Left lobe of liver (tissue), 2 donors: Measurements from ENCODE around the gene LHFPL6. TPM values are rescaled to one million over a fixed set of nuclear protein-coding genes. Genes with fewer than 3 reads are reported as not detected.

Experiments
- ATAC-seq: fragments of 200-7000 bp; cut with Tn5 transposase; one replicate; pipeline ENCODE4 v1.9.1; 2020; ENCODE audit warnings: mild to moderate bottlenecking, moderate library complexity
- DNase-seq: peaks from one replicate; pipeline ENCODE4 v3.0.0-alpha.2; 2020; ENCODE audit warnings: low spot score
- total RNA-seq: library from RNA; stranded (reverse); gene quantifications from one replicate; pipeline ENCODE4 v1.2.1, GENCODE V29; 2021
- donor health status: DM: no; HTN: no; CAD: no; lungs with moderate emphysema.
- donor health status: DM: no; HTN: yes; CAD: no.

LHFPL6 gene
- total RNA-seq, 1 donor from 2014 or later: 2.8 TPM

DNA sequence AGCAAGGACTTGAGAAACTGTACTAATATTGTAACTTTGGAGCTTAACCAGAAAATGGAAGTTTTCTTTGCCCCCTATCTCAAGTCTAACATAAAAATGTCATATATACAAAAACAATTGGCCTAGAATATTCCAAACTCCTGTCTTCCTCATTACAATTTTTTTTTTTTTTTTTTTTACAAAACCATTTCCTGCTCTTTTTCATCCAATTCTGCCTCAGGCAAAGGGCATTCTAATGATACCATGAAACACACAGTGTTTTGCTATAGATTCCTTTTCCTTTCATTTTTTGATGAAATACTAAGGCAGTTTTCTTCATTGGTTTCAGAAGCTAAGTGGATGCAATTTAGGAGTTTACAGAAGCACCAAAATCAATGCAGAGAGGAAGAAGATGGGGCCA lies 119.7 kb downstream of the LHFPL6 start:
- ATAC-seq (no peak), DNase-seq (no peak)

DNA sequence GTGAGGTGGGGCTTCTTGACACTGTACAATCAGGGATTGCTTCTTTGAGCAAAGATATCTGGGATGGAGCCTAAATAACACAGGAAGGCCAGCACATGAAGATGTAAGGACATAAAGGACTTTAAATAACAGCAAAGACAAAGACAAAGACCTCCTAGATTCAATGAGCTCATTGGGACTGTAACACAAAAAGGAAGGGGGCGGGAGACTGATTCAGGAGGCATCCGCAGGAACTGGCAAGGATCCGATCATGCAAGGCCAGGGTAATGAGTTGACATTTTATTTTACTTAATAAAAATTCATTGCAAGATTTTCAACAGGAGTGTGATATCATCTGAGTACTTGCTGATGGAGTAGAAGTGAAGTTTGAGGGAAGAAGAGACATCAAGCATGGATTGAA lies 121.5 kb downstream of the LHFPL6 start:
- DNase-seq (no peak), ATAC-seq (no peak)

DNA sequence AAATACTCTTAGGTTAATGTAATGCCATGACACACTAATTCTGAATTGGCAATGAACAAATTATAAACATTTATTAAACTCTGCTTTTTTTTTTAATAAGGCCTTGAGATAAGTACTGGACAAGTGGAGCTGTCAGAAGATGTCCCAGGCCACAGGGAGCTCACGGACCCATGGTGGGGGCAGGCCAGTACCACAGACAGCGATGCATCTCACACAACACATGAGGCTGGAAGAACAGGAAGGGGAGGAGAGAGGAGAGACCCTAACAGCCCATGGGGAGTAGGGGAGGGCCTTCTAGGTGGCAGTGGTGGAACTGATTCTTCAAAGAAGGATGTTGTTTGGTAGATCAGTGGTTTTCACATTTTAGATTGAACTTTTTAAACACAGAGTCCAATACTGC lies 128.4 kb downstream of the LHFPL6 start:
- no peak for ATAC-seq
- no peak for DNase-seq

DNA sequence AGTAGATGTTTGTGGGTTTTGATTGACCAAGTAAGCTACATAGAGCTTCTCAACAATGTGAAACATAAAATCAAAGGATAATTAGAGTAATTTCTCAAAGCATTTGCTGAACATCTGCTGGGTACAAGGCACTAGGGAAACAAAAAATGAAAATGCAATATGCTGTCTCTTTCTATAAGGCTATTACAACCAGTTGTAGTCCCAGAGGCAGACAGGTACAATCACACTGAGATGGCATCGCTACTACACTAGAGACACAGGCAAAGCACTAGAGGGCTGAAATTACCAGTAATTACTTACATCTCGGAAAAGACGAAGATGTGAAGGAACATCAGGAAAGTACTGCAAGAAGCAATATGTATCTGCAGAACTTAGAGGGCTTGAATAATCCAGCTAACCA lies 133.3 kb downstream of the LHFPL6 start:
- DNase-seq: no peak
- no peak for ATAC-seq

DNA sequence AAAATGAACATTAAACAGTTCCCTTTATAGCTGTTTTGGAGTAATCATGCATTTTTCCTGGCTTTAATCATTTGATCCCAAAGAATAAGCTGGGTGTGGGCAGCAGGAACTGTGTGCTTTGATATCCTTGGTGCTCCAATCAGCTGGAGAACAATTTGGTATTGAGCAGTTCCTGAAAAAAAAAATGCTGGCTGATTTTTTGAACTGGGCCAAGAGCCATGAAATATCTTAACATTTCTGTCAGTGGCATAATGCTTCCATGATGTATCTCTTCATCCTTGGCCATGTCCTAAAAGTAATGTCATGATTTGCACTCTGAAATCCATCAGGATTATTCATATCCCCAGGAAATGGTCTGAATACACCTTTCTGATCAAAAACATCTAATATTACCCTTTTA lies 134.7 kb downstream of the LHFPL6 start:
- no peak for DNase-seq
- no peak for ATAC-seq

DNA sequence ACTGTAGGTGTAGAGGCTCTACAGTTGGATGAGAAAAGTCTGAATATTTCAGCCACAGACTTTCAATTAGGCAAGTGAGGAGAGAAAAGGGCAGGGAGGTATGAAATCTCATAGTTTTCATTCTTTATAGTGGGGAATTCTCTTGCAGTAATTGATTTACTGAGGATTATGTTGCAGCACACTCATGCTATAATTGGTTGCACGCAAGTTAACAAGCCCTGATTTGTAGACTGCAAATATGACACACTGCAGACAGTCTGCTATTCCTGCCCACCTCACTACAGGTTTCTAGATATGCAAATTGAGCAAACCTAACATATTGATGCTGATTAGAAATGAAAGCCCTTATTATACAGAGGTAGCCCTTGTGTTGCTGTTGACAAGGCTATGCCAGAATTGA lies 139.4 kb downstream of the LHFPL6 start:
- ATAC-seq (no peak), DNase-seq (no peak)

DNA sequence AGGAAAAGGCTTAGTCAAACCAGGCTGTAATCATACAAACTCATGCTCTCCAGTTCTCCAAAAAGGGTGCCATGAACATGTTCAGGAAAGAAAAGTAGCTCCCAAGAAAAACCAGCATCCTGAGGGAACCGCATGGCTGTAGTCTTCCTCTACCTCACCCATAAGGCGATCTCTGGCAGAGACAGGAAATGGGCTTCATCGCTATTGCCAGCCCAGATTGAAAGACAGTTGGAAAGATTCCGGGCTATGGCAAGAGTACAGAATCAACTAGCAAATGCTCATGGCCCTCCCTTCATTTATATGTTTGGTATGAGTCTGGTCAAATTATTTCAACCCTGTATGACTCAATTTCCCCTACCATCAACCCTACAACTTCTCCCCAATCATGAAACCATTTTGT lies 140.1 kb downstream of the LHFPL6 start:
- DNase-seq (no peak), ATAC-seq (no peak)

DNA sequence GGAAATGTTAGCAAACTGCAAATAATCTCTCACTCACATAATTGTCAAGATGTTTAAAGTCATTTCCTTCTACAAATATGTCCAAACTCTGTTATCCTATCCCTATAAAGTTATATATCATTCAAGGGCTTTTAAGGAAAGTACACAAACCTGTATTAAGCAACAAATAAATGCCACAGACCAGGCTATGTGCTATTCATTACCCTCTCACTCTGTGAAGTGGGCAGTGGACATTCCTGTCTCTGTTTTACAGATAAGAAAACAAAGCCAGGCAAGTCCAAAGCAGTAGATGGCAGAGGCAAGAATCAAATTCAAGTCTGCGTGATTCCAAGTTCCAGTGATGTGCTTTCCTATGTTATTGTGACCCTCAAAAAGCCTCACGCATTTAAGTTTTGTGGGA lies 140.6 kb downstream of the LHFPL6 start:
- DNase-seq (no peak), ATAC-seq (no peak)

DNA sequence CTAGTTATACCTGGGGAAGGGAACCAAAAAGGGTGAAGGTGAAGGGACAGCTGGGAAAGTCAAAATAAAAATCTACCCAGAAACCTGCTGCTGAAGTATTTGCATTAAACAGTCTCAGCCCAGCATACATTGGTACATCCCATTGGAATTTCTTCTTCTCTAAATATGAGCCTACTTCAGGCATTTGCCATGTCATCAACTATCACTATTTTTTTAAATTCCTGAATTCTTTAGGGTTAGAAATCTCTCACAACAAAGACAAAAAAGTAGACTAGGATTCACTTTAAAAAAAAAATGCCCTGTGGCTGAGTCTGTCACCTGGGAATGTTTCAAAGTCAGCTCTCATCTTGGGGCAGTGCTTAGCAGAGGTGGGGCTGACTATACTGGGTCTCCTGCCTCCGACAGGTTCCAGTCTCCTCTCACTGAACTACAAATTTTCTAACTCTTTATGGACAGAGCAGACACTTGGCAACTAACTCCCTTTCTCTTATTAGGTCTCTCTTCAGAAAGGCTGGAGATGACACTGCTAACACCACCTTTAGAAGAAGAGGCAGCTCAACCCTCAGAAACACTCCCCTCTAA lies 141.2 kb downstream of the LHFPL6 start:
- DNase-seq (no peak), ATAC-seq (no peak)

DNA sequence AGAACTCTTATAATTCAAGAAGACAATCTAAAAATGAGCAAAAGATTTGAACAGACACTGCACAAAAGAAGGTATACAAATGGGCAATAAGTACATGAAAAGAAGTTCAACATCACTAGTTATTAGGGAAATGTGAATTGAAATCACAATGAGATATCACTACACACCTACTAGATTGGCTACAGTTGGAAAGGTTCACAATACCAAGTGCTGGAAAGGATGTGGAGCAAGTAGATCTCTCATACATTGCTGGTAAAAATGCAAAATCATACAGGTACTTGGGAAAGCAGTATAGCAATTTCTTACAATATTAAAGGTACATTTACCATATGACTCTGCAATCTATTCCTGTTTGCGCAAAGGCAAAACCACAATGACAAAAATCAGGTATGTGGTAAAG lies 145.7 kb downstream of the LHFPL6 start:
- DNase-seq (no peak), ATAC-seq (no peak)

DNA sequence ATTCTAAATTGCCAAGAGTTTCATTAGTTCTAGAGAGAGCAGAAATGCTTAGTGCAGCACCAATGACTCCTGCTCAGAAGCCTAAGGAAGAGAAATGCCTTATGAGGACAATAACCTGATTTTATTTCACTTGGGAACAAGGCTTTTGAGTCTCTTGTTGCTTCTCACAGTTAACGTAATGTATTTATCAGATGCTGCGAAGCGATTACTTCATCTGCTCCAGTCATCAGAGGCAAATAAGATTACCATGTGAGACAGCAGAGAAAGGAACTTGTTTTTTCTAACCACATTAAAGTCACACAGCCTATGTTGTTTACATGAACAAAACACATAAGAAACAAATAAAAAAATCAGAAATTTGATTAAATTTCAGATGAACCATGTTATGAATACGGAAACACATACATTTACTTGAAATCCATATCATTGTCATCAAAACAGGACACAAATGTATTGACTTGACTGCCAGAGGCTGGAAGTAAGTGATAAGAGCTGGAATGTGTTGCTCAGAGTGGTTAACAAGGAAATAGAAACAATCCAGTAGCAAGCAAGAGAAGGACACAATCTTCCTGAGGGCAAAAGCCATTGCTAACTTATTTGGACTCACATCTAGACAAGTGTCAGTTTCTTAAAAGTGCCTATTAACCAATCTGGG lies 147.3 kb downstream of the LHFPL6 start:
- ATAC-seq: no peak
- no peak for DNase-seq

DNA sequence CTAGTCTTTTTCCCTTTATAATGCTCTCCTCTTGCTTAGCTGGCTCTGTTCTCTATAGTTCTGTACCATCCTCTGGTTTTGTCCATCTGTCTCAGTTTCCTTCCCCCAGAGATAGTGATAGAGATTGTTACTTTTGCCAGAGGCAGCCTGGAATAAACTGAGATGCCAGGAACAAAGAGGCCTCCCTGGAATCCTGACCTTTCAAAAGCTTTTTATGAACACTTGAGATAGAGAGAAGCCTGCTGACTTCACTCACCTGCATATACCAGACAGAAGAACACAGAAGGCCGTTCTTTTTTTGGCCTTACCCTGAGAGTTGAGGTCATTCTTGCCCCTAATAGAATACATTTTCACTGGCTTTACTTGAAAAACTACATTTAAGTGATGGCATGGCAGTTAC lies 150.2 kb downstream of the LHFPL6 start:
- no peak for ATAC-seq
- DNase-seq: no peak

DNA sequence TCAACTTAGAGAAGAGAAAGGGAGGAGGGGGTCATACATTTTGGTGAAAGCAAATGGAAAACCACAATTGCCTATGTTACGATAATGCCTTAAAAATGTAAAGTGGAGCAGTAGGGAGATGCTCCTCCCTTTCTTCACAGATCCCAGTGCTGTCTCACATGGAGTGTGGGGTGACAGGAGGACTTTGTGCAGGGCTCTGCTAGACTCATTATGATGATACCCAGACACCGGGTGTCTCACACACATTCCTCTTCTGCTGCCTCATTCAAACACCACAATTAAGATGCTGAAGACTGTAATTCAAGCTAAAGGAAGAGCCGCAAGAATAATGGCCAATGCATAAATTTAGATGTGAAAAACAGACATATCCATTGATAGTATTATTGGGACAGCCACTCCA lies 150.6 kb downstream of the LHFPL6 start:
- DNase-seq (no peak), ATAC-seq (no peak)

DNA sequence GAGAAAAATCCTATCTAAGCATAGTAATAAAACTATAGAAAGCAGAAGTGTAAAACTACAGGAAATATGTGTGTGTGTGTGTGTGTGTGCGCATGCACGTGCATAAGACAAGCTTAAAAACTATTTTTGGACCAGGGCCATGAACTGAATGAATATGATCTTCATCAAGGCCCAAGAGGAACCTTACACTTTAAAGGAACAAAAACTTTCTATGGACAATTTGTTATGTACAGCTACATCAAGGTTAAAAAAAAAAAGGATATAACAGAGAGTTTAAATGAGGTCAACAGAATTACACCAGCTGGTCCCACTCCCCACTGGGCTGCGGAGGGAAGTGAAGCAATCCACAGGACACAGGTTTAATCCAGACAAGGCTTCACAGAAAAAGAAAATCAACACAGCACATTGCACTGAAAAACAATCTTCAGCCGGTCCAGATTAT lies 151.1 kb downstream of the LHFPL6 start:
- ATAC-seq (peak; percentile 20), DNase-seq (no peak)

DNA sequence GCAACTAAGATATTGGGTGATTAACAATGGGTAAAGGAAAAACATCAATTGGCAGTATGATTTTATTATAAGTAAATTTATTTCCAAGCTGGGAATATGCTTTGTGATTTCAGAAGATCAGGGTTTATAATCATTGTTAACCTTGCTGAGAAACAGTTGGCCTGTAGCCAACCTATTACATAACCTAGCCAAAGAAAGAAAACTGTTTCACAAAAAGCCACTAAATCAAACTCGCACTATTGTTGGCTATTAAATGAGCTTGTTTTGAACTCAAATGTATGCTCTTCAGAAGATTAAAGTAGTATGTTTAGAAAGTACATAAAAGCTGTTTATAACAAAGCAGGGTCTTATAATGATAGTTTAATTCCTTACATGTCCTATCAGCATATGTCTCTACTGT lies 151.7 kb downstream of the LHFPL6 start:
- peak; percentile 44 for ATAC-seq
- DNase-seq: no peak

DNA sequence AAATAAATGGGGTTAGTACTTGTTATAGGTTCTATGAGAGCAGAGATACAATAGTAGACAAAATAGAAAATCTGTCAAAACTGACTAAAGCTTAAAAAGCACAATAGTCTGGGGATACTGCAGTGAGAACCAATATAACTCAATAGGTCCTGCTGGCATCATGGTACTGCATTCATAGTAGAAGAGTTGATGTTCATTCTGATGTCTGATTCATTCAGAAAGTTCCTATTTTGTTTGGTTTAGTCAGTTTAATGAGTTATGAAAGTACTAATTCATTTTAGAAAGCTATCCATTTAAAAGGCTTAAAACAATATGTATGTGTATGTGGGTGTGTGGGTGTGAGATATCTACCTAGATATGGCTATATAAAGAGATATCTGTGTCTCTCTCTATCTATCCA lies 152.8 kb downstream of the LHFPL6 start:
- ATAC-seq: no peak
- no peak for DNase-seq

DNA sequence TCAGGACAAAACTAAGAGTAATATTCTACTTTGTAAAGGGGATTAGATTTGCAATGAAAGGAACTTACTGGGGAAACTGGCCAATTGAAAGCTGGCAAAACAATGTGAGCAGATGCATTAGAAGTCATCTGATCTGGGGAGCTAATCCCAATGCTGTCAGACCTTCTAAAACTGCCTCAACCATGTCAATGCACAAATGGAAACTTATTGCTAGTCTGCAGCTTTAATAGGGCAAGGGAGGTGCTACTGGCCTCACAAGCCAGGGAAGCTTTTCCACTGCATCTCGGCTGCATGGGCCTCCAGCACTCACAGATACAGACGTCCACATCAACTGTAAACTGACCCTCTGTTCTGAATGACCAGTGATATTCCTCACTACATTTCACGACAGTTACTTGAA lies 154.2 kb downstream of the LHFPL6 start:
- DNase-seq (no peak), ATAC-seq (no peak)

DNA sequence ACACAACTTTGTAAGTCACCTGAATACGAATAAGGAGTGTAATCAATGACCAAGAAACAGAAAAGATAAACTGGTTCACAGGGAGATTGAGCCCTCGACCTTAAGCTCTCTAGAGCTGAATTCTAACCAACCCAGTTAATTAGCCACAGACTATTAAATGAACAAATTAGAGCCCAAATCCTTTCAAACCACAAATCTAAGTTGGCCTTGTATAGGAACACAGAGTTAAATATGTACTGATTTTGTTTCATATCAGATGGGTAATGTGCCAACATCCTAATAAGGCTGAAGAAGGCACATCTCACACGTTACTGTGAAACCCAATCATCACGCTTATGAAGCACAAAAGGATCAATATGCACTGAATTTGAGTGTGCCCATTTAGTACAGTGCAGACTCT lies 156.1 kb downstream of the LHFPL6 start:
- DNase-seq (no peak), ATAC-seq (no peak)

DNA sequence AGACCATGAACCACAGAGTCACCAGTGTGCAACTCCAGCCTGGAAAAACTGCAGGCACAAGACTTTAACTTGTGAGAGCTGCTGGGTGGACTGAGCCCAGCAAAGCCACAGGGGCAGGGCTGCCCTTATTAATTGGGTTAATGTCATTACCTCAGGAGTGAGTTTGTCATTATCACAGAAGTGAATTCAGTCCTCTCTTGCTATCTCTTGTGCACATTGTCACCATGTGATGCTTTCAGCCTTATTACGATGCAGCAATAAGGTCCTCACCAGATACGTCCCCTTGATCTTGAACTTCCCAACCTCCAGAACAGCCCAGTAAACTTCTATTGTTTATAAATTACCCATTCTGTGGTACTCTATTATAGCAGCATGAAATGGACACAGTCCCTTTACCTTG lies 158.1 kb downstream of the LHFPL6 start:
- ATAC-seq (no peak), DNase-seq (no peak)

DNA sequence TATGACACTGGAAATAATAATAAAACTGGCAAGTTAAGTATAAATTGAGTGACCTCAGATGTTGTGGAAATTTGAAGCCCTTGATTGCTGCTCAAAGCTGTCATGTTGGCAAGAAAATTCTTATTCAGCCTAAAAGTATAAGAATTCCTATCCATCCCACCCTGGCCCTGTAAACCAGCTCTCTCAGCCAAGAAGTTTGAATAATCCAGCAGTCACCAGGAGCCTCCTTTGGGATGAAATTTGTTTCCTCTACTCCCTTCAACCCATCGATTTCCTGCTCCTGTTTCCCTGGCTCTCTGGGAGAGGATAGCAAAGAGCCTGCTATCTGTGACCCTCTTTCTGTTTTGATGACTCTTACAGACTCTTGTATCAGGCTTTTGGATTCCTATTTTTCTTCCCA lies 169.3 kb downstream of the LHFPL6 start:
- no peak for DNase-seq
- no peak for ATAC-seq

DNA sequence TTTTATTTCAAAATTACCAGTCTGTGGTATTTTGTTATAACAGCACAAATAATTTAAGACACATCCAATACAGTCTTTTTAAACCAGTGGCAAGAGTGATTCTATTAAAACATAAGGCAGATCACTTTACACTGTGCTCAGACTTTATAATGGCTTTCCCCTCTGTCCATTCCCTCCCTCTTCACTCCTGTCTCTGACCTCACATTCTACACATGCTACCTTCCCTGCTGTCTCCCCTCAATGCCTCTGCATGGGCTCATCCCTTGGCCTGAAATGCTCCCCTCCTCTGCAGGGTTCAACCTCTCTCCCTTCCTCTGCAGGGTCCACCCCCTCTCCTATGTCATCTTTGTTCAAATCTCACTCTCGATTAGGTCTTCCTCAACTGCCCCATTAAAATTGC lies 170.8 kb downstream of the LHFPL6 start:
- ATAC-seq: no peak

DNA sequence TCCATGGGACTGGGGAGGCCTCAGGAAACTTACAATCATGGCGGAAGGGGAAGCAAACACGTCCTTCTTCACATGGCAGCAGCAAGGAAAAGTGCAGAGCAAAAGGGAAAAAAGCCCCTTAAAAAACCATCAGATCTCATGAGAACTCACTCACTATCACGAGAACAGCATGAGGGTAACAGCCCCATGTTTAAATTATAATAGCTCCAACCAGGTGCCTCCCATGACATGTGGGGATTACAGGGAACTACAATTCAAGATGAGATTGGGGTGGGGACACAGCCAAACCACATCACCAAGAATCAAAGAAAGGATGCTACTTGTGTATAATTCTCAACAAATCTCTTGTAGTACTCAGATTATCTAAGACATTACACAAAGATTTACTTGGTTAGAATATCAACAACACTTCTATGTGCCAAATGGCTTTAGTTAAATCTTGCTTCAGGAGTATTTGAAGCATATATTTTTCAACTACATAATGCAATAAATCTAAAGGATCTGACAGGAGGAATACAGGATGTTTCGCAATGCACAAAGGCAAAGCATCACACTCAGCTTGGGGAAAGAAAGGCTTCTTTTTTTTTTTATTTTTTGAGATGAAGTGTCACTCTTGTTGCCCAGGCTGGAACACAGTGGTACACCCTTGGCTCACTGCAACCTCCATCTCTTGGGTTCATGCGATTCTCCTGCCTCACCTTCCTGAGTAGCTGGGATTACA lies 180.0 kb downstream of the LHFPL6 start:
- no peak for ATAC-seq
- no peak for DNase-seq

More for the DNA sequence above, 170.8 kb downstream of the LHFPL6 start:
- DNase-seq: no peak

DNA sequence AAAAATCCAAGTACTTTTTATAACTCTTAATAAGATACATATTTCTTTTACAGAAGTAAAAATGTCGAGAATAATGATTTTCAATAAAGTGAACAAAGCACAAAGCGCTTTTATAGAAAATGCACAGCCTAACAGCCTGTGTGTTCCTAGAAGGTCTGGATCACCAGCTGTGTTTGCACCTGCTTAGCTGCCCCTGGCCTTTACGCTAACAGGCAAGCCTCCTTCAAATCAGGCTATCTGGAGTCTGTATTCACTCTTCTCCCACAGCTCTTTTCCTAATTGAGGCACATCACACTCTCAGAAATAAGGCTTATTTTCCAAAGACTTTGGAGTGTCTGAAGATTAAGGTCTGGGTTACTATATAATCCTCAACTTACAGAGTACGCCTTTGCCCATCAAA lies 183.1 kb downstream of the LHFPL6 start:
- ATAC-seq: no peak

More for the DNA sequence above, 183.1 kb downstream of the LHFPL6 start:
- no peak for DNase-seq
